Stomach (tissue), 9 donors: Measurements from ENCODE around the gene SLC35B4. TPM values are rescaled to one million over a fixed set of nuclear protein-coding genes. Genes with fewer than 3 reads are reported as not detected.

ENCODE experiments used
- DNase-seq, 2 donors: peaks; one replicate each; pipeline versions ENCODE4 v3.0.0 to v3.0.0-alpha.2; 2013 to 2019
- H3K27ac ChIP-seq, 5 donors: fragments of 200-600 bp in 4 of 5; sonication (generic) in 4 of 5; one replicate each; pipeline ENCODE4 v1.5.1; 2013 to 2019; ENCODE audit warnings: mild to moderate bottlenecking in 1 of 5, moderate library complexity in 1 of 5
- H3K27me3 ChIP-seq, 3 donors: fragments of 200-600 bp; sonication (generic); one replicate each; pipeline ENCODE4 v1.5.1; 2017 to 2019; ENCODE audit warnings: mixed run types in 1 of 3
- H3K36me3 ChIP-seq, 4 donors: fragments of 200-600 bp; sonication (generic); 1 replicate in 3 of 4; 2 replicates in 1 of 4; pipeline ENCODE4 v1.5.1; 2016 to 2019
- H3K4me1 ChIP-seq, 4 donors: fragments of 200-600 bp; sonication (generic); one replicate each; pipeline ENCODE4 v1.5.1; 2016 to 2019
- H3K4me3 ChIP-seq, 4 donors: fragments of 200-600 bp; sonication (generic) in 3 of 4; one replicate each; pipeline ENCODE4 v1.5.1; 2016 to 2019; ENCODE audit warnings: mild to moderate bottlenecking in 1 of 4
- H3K9me3 ChIP-seq, 4 donors: fragments of 200-600 bp; sonication (generic); one replicate each; pipeline ENCODE4 v1.5.1; 2016 to 2019
- CTCF ChIP-seq, 7 experiments: fragments of 450-650 bp in 4 of 7; fragments of 200-600 bp in 3 of 7; sonication (generic) in 3 of 7; IDR thresholded peaks; one replicate each; pipeline ENCODE4 v1.5.1; 2016 to 2019; ENCODE audit warnings: antibody characterized with exemption in 7 of 7, control low read depth in 2 of 7, mild to moderate bottlenecking in 1 of 7
- EP300 ChIP-seq: sonication (generic); formaldehyde crosslinking; IDR thresholded peaks from one replicate; pipeline ENCODE4 v1.6.1; 2017; ENCODE audit warnings: antibody characterized with exemption
- POLR2A ChIP-seq, 4 donors: fragments of 450-650 bp; IDR thresholded peaks; one replicate each; pipeline ENCODE4 v1.6.1; 2016; ENCODE audit warnings: antibody characterized with exemption in 4 of 4, control low read depth in 2 of 4, mild to moderate bottlenecking in 1 of 4, moderate library complexity in 1 of 4
- POLR2AphosphoS5 ChIP-seq, 3 donors: sonication (generic); formaldehyde crosslinking; IDR thresholded peaks; one replicate each; pipeline ENCODE4 v1.6.1; 2016; ENCODE audit warnings: antibody characterized with exemption in 3 of 3
- WGBS, 5 donors: extraction: QIAGEN DNeasy Blood & Tissue Kit in 3 of 5; methylation state at CpG; one replicate each; pipeline versions ENCODE4 v1.1.5 to v1.1.7; 2013 to 2018; 5-methylcytosine and 5-hydroxymethylcytosine counted together
- intact Hi-C: fragments of 100-400 bp; cut with DNase I; formaldehyde crosslinking; loops from one replicate; pipeline ENCODE4 v1.15.1; 2023; ENCODE audit warnings: low total_unique reads
- polyA plus RNA-seq, 3 donors: library from polyadenylated mRNA; stranded (reverse); fragments of 200-250 nt; gene quantifications; one replicate each; pipeline ENCODE4 v1.2.3, GENCODE V29; 2013
- total RNA-seq, 5 donors: library from RNA; depleted of rRNA; stranded (reverse); fragments of >200 nt; gene quantifications; one replicate each; pipeline versions ENCODE4 v1.1.0 to v1.2.3, GENCODE V29; 2014 to 2016
- donor health status: healthy with polysubstance abuse.
- donor health status: Bipolar disorder and iron deficiency.
- donor health status: healthy.

SLC35B4 gene
- total and polyA plus RNA-seq, 8 donors: 1.9 to 13.0 (median 3.4) TPM

DNA sequence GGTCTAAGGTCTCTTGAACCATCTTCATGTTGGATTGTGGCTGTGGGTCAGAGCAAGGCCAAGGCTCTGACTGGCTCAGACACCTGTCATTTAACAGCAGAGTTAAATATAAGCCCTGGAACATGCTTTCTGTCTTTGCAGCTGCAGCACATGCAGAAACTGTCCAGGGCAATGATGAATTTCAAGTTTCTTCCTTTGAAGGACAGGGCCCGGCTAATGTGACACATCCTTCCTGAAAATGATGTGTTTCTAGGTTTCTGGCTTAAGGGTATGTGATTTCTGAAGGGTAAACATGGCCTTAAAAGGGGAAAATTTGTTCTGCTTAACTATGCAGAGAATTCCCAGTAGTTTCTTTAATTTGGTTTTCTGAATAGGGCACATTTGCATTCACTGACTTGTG is 34.0 kb upstream of the SLC35B4 start:
- H3K27me3 ChIP-seq: peaks cover 0 to 7% (median 0%) of the 10 kb centered on the region in 3 donors
- 53 to 70% (median 56%) methylated on average over 1 of the region's 1 CpG for WGBS, 5 donors
- H3K27ac ChIP-seq: no peak overlapping the region
- DNase-seq: no peak
- TF ChIP-seq POLR2AphosphoS5 (IDR thresholded peaks at IDR 0.05): no peak
- TF ChIP-seq POLR2A (IDR thresholded peaks at IDR 0.05): no peak
- no peak overlapping the region for H3K4me3 ChIP-seq
- no peaks in the 10 kb centered on the region for H3K36me3 ChIP-seq
- peaks cover 0 to 6% (median 0%) of the 10 kb centered on the region in 4 donors for H3K4me1 ChIP-seq
- no peaks in the 10 kb centered on the region for H3K9me3 ChIP-seq
- intact Hi-C loops: no loop called here

DNA sequence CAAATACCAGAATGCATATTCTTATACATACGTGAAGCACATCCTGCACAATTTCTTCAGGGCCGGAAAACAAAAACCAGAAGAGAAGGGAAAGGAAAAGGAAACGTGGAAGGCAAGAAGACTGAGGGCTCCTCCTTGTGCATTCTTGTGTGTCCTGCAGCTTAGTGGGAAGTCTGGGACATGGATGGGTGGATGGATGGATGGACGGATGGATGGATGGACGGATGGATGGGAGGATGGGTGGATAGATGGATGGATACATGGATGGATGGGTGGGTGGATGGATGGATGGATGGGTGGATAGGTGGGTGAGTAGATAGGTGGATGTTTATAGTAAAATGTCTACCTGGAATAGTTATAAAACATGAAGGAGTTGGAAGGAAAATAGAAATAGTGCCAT is 30.8 kb upstream of the SLC35B4 start:
- intact Hi-C loops: no loop called here
- Histone ChIP-seq H3K27me3 (peaks cover 0 to 19% (median 0%) of the 10 kb centered on the region in 3 donors), H3K9me3 (no peaks in the 10 kb centered on the region), H3K36me3 (no peaks in the 10 kb centered on the region), H3K27ac (no peak overlapping the region), H3K4me1 (no peaks in the 10 kb centered on the region), H3K4me3 (no peak overlapping the region)
- TF ChIP-seq CTCF (IDR thresholded peaks at IDR 0.05): no peak
- TF ChIP-seq POLR2AphosphoS5 (IDR thresholded peaks at IDR 0.05): no peak
- no peak for TF ChIP-seq POLR2A (IDR thresholded peaks at IDR 0.05)
- no peak for TF ChIP-seq EP300
- WGBS, 5 donors: 82 to 88% (median 85%) methylated on average over 5 of the region's 5 CpGs
- DNase-seq: no peak

DNA sequence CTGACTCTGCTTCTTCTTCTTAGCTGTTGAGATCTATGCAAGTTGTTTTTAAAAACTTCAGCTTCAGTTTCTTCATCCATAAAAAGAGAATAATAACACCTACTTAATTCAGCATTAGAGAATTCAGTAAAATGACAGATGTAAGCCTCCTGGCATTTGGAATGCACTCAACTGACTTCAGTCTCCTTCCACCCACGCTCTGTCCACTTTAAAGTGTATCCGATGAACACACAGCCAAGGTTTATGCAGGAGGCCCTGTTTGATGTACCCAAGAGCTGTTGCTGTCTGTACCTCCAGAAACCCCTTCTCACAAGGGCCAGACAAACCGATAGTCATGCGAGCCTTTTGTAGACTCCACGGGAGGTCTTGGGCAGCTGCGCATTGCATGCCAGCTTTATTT is 27.1 kb upstream of the SLC35B4 start:
- Histone ChIP-seq H3K27me3 (peaks cover 0 to 19% (median 0%) of the 10 kb centered on the region in 3 donors), H3K36me3 (no peaks in the 10 kb centered on the region), H3K4me3 (no peak overlapping the region), H3K27ac (no peak overlapping the region), H3K9me3 (no peaks in the 10 kb centered on the region), H3K4me1 (no peaks in the 10 kb centered on the region)
- no peak for TF ChIP-seq POLR2A (IDR thresholded peaks at IDR 0.05)
- WGBS, 5 donors: 77 to 90% (median 82%) methylated on average over 6 of the region's 6 CpGs
- no peak for DNase-seq
- intact Hi-C loops: no loop called here

DNA sequence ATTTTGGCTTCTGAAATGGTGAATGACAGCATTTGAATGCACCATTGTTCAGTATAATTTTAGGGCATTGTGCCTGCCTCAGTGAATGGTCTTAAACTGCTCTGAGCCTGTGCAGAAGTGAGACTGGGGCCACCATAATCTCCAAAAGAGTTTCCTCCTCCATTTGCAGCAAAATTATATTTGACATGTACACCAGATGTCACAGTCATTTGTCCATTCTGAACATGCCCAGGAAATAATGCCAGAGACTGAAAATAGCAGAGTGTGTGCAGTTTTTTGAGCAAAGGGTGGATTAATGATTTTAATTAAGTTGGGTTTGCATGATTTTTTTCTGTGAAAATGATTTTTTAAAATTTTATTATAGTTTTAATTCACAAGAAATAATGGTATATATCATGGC is 26.4 kb upstream of the SLC35B4 start:
- H3K4me3 ChIP-seq: no peak overlapping the region
- no peak for TF ChIP-seq EP300
- TF ChIP-seq CTCF (IDR thresholded peaks at IDR 0.05): no peak
- no peak for TF ChIP-seq POLR2AphosphoS5 (IDR thresholded peaks at IDR 0.05)
- TF ChIP-seq POLR2A (IDR thresholded peaks at IDR 0.05): no peak
- H3K36me3 ChIP-seq: no peaks in the 10 kb centered on the region
- no peaks in the 10 kb centered on the region for H3K4me1 ChIP-seq
- intact Hi-C loops: no loop called here
- no peaks in the 10 kb centered on the region for H3K9me3 ChIP-seq
- H3K27ac ChIP-seq: no peak overlapping the region
- DNase-seq: no peak
- H3K27me3 ChIP-seq: peaks cover 0 to 19% (median 0%) of the 10 kb centered on the region in 3 donors

GRCh38 chr7:134339475-134339874 is 22.7 kb upstream of the SLC35B4 start:
- Histone ChIP-seq H3K36me3 (no peaks in the 10 kb centered on the region), H3K4me3 (no peak overlapping the region), H3K27ac (no peak overlapping the region), H3K9me3 (no peaks in the 10 kb centered on the region), H3K4me1 (no peaks in the 10 kb centered on the region), H3K27me3 (peaks cover 0 to 14% (median 0%) of the 10 kb centered on the region in 3 donors)
- DNase-seq: no peak
- WGBS, 5 donors: 77 to 93% (median 87%) methylated on average over 4 of the region's 4 CpGs
- intact Hi-C loops: no loop called here
- TF ChIP-seq POLR2AphosphoS5 (IDR thresholded peaks at IDR 0.05) (no peak), EP300 (no peak), POLR2A (IDR thresholded peaks at IDR 0.05) (no peak), CTCF (IDR thresholded peaks at IDR 0.05) (no peak)
